BE2C (cell line): Measurements from ENCODE around the gene XG.
"Not testable (repeated sequence)": the region's sequence is repeated elsewhere in the genome, so short reads cannot be mapped to it uniquely, and the experiment has no call there.

ENCODE experiments used
- DNase-seq: peaks from one replicate; pipeline ENCODE4 v3.0.0-alpha.2; 2020
- H3K27me3 ChIP-seq: fragments of 250-450 bp; sonication (Bioruptor Pico); 2 replicates; pipeline ENCODE4 v1.5.1; 2020; ENCODE audit warnings: mild to moderate bottlenecking
- H3K36me3 ChIP-seq: fragments of 250-450 bp; sonication (Bioruptor Pico); 2 replicates; pipeline ENCODE4 v1.5.1; 2020; ENCODE audit warnings: mild to moderate bottlenecking
- H3K4me1 ChIP-seq: fragments of 250-450 bp; sonication (Bioruptor Pico); 2 replicates; pipeline ENCODE4 v1.5.1; 2020
- H3K4me3 ChIP-seq: 2 replicates; pipeline ENCODE4 v1.5.1; 2011; ENCODE audit warnings: low read depth, low read length
- H3K9me3 ChIP-seq: fragments of 250-450 bp; sonication (Bioruptor Pico); 2 replicates; pipeline ENCODE4 v1.5.1; 2020
- CTCF ChIP-seq: IDR thresholded peaks from 2 replicates; pipeline ENCODE4 v1.5.1; 2012; ENCODE audit warnings: mild to moderate bottlenecking, low read depth, low read length

Gene XG

DNA sequence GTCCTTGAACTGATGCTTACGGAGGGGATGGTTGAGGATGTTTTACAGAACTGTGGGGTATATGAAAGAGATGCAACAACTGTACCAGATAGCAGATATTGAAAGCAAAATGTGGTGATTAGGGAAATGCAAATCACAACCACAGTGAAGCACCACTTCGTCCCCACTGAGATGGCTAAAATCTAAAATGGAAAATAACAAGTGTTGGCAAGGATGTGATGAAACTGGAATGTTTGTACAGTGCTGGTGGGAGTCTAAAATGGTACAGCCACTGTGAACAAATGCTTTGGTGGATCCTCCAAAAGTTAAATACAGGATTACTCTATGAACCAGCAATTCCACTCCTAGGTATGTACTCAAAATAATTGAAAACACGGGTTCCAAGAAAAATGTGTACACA lies 22.9 kb downstream of the XG start:
- Histone ChIP-seq H3K27me3 (no peaks in the 10 kb centered on the region), H3K4me3 (no peak overlapping the region), H3K9me3 (no peaks in the 10 kb centered on the region), H3K4me1 (no peaks in the 10 kb centered on the region), H3K36me3 (no peaks in the 10 kb centered on the region)
- TF ChIP-seq CTCF = no peak
- DNase-seq = no peak

DNA sequence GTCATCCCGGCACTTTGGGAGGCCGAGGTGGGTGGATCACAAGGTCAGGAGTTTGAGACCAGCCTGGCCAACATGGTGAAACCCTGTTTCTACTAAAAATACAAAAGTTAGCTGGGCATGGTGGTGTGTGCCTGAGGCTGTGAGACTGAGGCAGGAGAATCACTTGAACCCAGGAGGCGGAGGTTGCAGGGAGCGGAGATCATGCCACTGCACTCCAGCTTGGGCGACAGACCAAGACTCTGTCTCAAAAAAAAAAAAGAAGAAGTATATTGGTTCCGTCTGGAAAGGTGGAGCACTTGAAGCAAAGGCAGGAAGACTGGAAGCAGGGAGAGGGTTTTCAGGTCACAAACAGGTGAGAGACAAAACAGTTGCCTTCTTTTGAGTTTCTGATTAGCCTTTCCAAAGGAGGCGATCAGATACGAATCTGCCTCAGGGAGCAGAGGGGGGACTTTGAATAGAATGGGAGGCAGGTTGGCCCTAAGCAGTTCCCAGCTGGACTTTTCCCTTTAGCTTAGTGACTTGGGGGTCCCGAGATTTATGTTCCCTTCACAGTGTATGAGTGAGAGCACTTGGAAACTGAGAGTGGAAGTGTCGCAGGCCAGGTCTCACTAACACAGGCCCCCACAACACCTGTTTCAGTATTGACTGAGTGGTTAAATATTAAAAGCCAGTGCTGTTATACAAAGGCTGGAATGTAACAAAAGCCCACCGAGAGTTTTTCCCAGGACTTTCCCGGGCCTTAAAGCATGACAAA lies 28.8 kb downstream of the XG start:
- not testable (repeated sequence) for H3K4me3 ChIP-seq

DNA sequence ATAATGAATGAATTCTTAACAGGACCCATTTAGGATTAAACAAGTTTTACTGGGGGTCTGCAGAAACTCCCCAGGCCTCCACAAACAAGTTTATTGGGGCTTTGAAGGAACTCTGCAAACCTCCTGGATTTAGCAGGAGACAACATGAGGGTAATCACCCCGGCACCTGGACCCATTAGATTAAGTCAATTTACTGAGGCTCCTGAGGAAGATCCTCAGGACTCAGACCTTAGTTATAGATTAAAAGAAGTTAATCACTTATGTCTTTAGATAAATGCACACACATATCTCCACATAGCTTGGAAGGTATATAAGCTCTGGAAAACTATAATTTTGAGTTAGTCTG lies 29.4 kb downstream of the XG start:
- no peak for DNase-seq
- Histone ChIP-seq H3K4me1 (no peaks in the 10 kb centered on the region), H3K36me3 (no peaks in the 10 kb centered on the region), H3K4me3 (no peak overlapping the region), H3K27me3 (no peaks in the 10 kb centered on the region), H3K9me3 (no peaks in the 10 kb centered on the region)
- TF ChIP-seq CTCF = no peak

More for the DNA sequence above, 28.8 kb downstream of the XG start:
- H3K4me1 ChIP-seq, H3K9me3 ChIP-seq, DNase-seq, H3K36me3 ChIP-seq, H3K27me3 ChIP-seq: not testable (repeated sequence)

DNA sequence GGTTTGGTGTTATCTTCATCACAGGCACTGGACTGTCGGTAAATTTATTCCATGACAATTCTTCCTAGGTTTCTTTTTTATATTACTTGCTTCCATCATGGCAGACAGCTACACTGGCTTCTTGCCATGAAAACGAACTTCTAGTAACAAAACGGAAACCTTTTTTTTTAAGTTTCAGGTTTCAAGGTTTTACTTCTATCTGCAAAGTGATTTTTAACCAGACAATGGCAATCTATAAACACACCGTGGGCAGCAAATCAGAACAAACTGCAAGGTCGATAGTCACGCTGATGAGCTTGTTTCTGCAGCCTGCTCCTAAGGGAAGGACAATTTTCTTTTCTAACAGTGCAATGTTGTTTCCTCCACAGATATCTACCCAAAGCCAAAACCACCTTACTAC lies 29.9 kb downstream of the XG start:
- TF ChIP-seq CTCF = no peak
- no peak for DNase-seq
- Histone ChIP-seq H3K4me1 (no peaks in the 10 kb centered on the region), H3K9me3 (no peaks in the 10 kb centered on the region), H3K4me3 (no peak overlapping the region), H3K36me3 (no peaks in the 10 kb centered on the region), H3K27me3 (no peaks in the 10 kb centered on the region)

DNA sequence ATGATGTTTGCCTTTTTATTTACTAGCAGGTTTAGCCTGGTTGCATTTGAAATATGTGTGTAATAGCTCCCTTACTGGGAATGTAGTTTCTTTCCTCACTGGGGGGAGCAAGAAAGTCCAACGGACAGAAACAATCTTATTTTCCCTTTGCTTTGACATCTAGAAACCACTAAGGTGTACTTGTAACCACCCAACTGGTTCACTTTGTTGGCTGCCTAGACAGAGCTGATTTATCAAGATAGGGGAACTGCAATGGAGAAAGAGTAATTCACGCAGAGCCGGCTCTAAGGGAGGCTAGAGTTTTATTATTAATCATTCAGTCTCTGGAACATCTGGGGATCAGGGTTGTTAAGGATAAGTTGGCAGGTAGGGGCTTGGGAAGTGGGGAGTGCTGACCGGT lies 30.3 kb downstream of the XG start:
- H3K36me3 ChIP-seq = no peaks in the 10 kb centered on the region
- no peak for TF ChIP-seq CTCF
- no peak for DNase-seq
- H3K9me3 ChIP-seq = no peaks in the 10 kb centered on the region
- no peaks in the 10 kb centered on the region for H3K27me3 ChIP-seq
- H3K4me1 ChIP-seq = no peaks in the 10 kb centered on the region
- H3K4me3 ChIP-seq = no peak overlapping the region

- H3K4me3 ChIP-seq = no peak overlapping the region
- no peaks in the 10 kb centered on the region for H3K36me3 ChIP-seq
- TF ChIP-seq CTCF = no peak
- no peaks in the 10 kb centered on the region for H3K4me1 ChIP-seq
- DNase-seq = no peak
- H3K9me3 ChIP-seq = no peaks in the 10 kb centered on the region
- no peaks in the 10 kb centered on the region for H3K27me3 ChIP-seq
Observed at GRCh38 chrX:2782778-2783177, 30.9 kb downstream of the XG start.

GRCh38 chrX:2784026-2784425 lies 32.2 kb downstream of the XG start:
- H3K4me3 ChIP-seq = no peak overlapping the region
- no peak for DNase-seq
- H3K36me3 ChIP-seq = no peaks in the 10 kb centered on the region
- no peaks in the 10 kb centered on the region for H3K27me3 ChIP-seq
- TF ChIP-seq CTCF = no peak
- H3K4me1 ChIP-seq = no peaks in the 10 kb centered on the region
- H3K9me3 ChIP-seq = no peaks in the 10 kb centered on the region
